HG03520 (cell line): Measurements from ENCODE around the gene PGA5.
"Not testable (repeated sequence)": the region's sequence is repeated elsewhere in the genome, so short reads cannot be mapped to it uniquely, and the experiment has no call there.

ENCODE experiments used
- ATAC-seq: cut with Tn5 transposase; IDR thresholded peaks from one replicate; pipeline ENCODE4 v1.9.1; 2021; ENCODE audit warnings: mild to moderate bottlenecking, moderate library complexity; ENCODE audit not compliant: unreplicated experiment

PGA5 gene

DNA sequence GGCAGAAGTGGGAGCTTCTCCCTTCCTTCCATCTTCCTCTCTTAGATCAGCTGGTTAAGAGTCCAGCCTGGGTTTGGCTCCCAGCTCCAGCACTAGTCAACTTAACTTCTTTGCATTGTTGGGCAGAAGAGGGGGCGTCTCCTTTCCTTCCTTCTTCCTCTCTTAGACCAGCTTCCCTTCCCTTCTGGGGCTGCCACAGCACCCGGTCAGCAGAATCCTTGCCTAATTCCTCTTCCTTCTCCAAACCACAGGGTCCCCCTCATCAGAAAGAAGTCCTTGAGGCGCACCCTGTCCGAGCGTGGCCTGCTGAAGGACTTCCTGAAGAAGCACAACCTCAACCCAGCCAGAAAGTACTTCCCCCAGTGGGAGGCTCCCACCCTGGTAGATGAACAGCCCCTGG, 18.3 kb upstream of the PGA5 start:
- not testable (repeated sequence) for ATAC-seq

DNA sequence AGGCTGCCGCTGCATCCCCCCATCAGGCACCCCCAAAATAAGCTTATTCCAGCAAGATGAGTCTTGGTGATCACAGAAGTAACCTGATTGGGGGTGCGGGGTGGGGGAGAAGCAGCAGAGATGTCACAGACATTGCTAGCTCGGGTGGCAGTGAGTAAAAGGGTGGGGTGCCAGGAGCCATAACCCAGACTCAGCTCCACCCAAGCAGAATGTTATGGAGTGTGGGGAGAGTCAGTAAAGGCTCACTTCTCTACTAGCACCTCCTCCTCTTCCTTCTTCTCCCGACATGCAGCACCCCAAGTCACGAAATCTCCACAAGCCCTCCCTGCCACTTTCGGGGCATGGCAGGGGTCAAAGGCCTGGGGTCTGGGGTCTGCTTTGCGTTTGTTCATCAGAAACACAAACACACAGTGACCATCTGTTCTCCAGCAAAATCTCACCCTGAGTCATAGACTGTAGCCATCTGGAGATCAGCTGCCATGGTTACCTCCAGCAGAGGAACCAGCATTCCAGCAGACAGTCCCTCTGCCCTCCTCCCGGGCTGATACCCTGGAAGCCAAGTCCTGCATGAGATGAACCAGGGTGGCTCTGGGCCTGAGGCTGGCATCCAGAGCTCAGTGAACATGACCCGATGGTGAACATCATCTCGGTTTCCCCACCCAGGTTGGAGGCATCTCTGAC, 14.4 kb upstream of the PGA5 start:
- not testable (repeated sequence) for ATAC-seq

DNA sequence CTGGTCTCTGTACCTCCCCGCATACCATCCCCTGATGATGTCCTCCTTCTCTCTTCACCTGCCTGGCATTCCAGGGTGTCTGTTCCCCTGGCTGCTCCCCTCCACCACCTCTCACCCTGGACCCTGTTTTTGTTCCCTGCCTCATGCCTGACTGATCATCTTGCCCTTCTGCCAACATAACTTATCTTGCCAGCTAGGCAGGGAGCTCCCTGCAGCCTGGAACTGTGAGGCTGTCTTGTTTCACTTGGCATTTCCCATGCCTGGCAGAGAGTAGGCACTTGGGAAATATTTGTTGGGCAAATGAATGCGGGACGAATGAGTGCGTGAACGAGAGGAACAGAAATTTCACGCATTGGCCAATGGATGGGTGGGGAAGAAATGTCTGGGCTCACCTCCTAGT, 11.5 kb upstream of the PGA5 start:
- not testable (repeated sequence) for ATAC-seq

DNA sequence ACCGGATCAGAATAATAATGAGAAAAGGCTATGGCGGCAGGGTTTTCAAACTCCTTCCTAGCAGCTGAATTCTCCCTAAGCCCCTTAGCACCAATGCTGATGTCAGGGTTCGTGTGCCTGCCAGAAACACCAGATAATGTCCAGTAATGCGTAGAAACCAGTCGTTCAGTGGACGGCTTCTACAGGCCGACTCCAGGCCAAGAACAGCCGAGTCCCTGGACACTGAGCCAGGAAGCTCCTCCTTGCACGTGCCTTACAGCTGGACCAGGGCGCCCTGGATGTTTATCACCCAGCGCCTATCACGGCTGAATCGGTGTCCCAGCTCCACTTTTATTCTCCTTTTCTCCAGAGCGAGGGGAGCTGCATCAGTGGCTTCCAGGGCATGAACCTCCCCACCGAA, 9.9 kb upstream of the PGA5 start:
- not testable (repeated sequence) for ATAC-seq

DNA sequence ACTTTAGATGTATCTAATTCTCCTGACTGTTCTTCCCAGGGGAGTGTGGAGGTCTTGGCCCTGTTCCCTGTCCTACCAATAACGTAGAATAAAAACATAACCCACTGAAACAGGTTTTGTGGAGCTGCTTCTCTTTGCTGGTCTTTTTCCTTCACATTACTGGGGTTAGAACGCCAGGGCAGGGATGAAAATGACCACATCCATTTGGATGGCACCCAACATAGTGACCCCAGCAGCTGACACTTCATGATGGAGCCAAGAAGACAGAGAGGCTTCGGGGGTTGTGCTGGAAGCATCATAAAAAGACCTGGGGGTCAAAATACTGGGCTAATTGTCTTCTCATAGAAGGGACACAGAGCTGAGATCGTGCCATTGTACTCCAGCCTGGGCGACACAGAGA, 9.4 kb upstream of the PGA5 start:
- ATAC-seq = not testable (repeated sequence)

DNA sequence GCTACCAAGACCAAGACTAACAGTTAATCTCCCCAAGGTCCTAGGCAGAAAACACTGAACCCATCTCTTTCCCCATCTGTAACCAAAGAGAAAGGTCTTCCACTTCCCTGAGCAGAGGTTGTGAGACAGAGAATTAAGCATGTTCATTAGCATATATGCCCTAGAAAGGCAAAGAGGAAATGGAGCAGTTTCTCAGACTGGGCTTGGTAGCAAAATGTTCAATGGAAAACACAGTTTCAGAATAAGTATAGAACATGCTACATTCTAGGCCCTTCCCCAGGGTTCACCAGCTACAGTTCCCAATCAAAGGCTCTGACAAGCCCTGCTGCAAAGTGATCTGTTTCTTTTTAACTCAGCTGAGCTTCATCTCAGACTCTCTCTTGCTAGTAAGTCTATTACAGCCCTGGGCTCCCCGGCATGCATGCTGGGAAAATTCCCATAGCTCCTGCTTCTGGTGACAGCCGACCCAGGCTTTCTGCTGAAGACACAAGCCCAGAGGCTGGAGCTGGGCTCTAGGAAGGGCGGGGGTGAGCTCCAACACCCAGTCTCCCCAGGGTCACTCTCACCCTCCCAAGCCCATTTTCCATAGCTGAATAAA, 8.3 kb upstream of the PGA5 start:
- not testable (repeated sequence) for ATAC-seq

DNA sequence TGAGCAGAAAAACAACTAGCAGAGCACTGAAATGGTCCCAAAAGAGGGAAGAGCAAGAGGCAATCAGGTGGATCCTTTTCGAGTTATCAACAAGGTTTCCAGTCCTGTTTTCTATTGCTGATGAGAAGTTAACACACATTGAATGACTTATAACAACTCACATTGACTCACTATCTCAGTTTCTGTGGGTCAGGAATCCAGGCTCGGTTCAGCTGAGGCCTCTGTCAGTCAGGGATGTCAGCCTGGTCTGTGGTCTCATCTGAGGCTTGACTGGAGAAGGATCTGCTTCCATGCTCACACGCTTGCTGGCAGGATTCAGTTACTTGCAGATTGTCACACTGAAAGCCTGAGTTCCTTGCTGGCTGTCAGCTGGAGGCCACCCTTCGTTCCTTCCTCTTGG, 3.8 kb upstream of the PGA5 start:
- not testable (repeated sequence) for ATAC-seq

DNA sequence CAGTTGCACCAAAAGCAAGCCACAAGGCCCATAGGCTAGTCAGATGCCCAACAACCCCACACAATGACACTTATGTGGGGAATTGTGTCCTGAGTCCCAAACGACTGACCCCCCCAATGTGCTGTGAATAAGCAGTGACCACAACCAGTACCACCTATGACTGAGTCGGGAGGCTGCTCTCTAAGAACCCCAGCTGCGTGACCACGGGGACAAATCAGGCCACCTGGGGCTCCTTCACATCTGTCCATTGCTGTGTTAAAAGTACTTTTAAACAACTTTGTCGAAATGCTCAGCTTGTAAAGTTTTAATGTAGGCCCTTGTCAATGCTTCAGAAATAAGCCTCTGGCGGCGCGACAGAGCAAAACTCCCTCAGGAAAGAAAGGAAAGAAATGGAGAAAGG, 687 bp upstream of the PGA5 start:
- ATAC-seq = not testable (repeated sequence)

DNA sequence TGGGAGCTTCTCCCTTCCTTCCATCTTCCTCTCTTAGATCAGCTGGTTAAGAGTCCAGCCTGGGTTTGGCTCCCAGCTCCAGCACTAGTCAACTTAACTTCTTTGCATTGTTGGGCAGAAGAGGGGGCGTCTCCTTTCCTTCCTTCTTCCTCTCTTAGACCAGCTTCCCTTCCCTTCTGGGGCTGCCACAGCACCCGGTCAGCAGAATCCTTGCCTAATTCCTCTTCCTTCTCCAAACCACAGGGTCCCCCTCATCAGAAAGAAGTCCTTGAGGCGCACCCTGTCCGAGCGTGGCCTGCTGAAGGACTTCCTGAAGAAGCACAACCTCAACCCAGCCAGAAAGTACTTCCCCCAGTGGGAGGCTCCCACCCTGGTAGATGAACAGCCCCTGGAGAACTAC, 551 bp downstream of the PGA5 start:
- ATAC-seq = not testable (repeated sequence)

DNA sequence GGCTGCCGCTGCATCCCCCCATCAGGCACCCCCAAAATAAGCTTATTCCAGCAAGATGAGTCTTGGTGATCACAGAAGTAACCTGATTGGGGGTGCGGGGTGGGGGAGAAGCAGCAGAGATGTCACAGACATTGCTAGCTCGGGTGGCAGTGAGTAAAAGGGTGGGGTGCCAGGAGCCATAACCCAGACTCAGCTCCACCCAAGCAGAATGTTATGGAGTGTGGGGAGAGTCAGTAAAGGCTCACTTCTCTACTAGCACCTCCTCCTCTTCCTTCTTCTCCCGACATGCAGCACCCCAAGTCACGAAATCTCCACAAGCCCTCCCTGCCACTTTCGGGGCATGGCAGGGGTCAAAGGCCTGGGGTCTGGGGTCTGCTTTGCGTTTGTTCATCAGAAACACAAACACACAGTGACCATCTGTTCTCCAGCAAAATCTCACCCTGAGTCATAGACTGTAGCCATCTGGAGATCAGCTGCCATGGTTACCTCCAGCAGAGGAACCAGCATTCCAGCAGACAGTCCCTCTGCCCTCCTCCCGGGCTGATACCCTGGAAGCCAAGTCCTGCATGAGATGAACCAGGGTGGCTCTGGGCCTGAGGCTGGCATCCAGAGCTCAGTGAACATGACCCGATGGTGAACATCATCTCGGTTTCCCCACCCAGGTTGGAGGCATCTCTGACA, 4.4 kb downstream of the PGA5 start:
- ATAC-seq = not testable (repeated sequence)

DNA sequence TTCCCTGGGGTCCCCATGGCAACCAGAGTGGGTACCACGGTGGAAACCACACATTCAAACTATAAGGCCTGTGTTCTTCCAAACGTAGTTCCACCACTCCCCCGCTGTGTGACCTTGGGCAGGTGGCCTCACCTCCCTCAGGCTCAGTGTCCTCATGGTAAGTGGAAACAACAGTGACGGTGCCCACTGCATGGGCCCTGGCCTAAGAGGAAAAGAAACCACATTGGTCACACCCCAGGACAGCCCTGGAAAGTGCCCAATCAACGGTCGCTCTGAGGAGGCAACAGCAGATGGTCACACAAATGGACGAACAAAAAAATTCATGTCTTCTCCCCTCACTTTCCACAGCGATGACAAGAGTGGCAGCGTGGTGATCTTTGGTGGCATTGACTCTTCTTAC, 7.1 kb downstream of the PGA5 start:
- ATAC-seq = not testable (repeated sequence)

DNA sequence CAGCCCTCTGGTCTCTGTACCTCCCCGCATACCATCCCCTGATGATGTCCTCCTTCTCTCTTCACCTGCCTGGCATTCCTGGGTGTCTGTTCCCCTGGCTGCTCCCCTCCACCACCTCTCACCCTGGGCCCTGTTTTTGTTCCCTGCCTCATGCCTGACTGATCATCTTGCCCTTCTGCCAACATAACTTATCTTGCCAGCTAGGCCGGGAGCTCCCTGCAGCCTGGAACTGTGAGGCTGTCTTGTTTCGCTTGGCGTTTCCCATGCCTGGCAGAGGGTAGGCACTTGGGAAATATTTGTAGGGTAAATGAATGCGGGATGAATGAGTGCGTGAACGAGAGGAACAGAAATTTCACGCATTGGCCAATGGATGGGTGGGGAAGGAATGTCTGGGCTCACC, 8.2 kb downstream of the PGA5 start:
- not testable (repeated sequence) for ATAC-seq

DNA sequence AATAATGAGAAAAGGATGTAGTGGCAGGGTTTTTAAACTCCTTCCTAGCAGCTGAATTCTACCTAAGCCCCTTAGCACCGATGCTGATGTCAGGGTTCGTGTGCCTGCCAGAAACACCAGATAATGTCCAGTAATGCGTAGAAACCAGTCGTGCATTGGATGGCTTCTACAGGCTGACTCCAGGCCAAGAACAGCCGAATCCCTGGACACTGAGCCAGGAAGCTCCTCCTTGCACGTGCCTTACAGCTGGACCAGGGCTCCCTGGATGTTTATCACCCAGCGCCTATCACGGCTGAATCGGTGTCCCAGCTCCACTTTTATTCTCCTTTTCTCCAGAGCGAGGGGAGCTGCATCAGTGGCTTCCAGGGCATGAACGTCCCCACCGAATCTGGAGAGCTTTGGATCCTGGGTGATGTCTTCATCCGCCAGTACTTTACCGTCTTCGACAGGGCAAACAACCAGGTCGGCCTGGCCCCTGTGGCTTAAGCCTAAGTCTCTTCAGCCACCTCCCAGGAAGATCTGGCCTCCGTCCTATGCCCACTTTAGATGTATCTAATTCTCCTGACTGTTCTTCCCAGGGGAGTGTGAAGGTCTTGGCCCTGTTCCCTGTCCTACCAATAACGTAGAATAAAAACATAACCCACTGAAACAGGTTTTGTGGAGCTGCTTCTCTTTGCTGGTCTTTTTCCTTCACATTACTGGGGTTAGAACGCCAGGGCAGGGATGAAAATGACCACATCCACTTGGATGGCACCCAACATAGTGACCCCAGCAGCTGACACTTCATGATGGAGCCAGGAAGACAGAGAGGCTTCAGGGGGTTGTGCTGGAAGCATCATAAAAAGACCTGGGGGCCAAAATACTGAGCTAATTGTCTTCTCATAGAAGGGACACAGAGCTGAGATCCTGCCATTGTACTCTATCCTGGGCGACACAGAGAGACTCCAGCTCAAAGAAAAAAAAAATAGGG, 10.1 kb downstream of the PGA5 start:
- not testable (repeated sequence) for ATAC-seq

DNA sequence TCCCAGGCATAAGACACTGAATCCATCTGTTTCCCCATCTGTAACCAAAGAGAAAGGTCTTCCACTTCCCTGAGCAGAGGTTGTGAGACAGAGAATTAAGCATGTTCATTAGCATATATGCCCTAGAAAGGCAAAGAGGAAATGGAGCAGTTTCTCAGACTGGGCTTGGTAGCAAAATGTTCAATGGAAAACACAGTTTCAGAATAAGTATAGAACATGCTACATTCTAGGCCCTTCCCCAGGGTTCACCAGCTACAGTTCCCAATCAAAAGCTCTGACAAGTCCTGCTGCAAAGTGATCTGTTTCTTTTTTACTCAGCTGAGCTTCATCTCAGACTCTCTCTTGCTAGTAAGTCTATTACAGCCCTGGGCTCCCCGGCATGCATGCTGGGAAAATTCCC, 11.4 kb downstream of the PGA5 start:
- ATAC-seq = not testable (repeated sequence)

DNA sequence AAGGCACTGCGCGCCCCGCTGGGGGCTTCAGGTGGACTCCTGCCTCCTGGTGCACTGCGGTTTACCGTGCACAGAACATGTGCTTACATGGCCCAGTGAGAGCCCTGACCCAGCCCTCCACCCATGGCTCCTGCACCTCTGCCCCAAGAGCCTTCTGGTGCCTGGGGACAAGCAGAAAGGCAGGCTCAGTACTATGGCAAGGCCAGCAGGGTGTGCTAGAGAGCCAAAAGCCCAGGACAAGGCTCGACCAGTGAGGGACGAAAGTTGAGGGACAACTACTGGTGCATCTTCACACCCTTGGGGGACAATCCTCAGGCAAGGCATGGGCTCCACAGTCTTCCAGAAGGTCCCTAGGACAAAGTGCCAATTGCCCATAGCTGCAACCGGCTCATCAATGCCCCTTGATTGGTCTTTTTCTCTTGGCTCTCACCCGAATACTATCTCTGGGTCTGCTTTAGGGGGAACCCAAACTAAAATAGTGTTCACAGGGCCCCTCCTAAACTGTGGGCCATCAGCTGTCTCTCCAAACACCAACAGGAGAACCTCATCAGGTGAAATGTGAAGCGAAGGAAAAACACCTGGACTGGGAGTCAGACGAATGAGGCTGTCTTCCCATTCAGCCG, 13.5 kb downstream of the PGA5 start:
- ATAC-seq = no peak

DNA sequence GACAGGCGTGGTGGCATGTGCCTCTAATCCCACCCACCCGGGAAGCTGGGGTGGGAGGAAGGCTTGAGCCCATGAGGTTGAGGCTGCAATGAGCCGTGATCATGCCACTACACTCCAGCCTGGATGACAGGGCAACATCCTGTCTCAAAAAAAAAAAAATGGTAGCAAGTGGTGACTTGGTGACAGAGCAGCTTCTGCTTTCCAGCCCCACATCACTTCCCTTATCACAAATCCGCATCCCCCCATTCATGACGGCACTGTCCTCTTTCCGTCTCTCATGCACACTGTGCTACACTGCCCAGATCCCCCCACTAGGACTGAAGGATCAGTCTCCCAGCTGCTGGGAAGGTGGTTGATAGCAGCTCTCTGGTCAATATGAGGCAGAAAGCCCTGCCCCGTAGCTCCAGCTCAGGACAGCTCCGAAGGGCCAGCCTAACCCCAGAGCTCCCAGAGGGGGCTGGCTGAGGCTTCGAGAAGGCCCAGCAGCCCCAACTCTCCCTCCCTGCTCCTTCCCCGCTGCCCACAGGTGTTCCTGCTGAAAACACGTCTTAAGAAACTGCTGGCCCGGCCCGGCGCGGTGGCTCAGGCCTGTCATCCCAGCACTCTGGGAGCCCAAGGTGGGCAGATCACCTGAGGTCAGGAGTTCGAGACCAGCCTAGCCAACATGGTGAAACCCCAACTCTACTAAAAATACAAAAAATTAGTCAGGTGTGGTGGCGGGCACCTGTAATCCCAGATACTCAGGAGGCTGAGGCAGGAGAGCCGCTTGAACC, 15.9 kb downstream of the PGA5 start:
- no peak for ATAC-seq

DNA sequence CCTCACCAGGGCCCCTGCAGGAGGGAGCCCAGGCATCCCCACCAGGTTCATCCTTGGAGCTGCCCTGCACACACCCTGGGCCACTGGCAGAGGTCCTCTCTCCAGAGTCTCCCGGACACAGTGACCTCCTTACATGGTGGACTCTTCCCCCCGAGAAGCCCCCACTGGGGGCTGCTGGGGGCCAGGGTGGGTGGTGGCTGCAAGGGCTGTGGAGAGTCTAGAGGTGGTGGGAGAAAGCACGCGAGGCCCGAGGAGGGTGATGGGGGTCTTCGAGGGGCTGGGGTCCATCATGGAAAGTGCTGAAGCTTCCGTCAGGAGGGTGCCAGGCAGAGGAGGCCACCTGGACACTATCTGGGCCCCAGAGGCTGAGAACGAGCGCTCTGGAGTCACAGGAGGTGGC, 17.6 kb downstream of the PGA5 start:
- no peak for ATAC-seq

DNA sequence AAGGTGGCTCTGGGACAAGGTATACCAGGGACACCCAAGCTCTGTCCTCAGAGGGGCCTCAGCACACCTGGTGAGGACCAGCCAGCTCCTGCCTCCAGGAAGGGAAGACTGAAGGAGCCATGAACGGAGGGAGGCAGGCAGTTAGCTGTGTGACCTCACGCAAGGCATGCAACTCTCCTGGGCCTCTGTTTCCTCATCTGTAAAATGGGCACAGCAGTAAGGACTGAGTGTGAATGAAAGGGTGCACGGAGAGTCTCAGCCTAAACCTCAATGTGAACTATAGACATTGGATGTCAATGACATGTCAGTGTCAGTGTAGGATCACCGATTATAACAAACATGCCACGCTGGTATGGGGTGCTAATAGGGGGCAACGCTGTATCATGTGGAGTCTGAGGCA, 18.4 kb downstream of the PGA5 start:
- ATAC-seq = no peak

DNA sequence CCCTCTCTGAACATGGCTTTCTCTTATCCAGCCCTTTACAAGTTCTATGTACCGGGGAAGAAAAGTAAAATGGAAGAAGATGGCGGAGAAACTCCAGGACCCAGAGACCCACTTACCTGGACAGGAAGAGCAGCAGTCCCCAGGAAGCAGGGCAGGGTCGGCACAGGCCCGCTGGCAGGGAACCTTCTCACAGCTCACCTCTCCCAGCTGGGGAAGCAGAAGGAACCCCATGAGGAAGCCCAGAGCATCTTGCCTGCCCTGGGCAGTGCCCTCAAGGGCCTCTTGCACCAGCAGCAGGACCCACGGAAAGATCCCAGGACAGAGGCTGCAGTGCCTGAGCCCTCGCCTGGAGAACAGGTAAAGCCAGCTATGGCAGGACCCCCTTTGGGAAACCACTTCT, 23.4 kb downstream of the PGA5 start:
- ATAC-seq = no peak

DNA sequence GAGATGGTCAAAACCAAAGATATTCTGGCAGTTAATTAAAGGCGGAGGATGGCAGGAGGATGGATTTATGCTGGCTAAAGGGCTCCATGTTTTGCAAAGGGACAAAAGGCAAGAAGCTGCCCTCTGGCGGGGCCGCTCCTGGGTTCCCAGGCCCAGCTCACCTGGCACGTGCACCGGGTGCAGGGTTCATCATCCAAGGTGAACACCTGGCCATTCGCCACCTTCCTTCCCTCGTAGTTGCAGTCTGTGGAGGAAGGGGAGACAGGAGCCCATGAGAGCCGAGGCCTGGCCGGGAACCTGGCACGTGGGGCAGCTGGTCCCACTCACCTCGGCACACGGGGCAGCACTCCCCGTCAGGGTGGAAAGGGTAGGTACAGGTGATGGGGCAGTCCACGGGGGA, 23.8 kb downstream of the PGA5 start:
- no peak for ATAC-seq
